Activated naive CD8-positive, alpha-beta T cell treated with anti-CD3 and anti-CD28 coated beads for 36 hours (primary cell): ENCODE measurements around the gene LHX2. TPM values are rescaled to one million over a fixed set of nuclear protein-coding genes. Genes with fewer than 3 reads are reported as not detected.
A peak's percentile ranks its signal among the peaks of the same experiment; 100 is the strongest.
"Not testable (repeated sequence)": the region's sequence is repeated elsewhere in the genome, so short reads cannot be mapped to it uniquely, and the experiment has no call there.

ENCODE experiments used
- DNase-seq: peaks from one replicate; pipeline ENCODE4 v3.0.0; 2021
- H3K27ac Mint-ChIP-seq: one replicate; pipeline ENCODE4 v1.8.0; 2022; ENCODE audit warnings: mild to moderate bottlenecking, moderate library complexity, mixed read lengths
- H3K27me3 Mint-ChIP-seq: one replicate; pipeline ENCODE4 v1.8.0; 2022; ENCODE audit warnings: mild to moderate bottlenecking, mixed read lengths
- H3K36me3 Mint-ChIP-seq: one replicate; pipeline ENCODE4 v1.8.0; 2021; ENCODE audit warnings: mild to moderate bottlenecking, mixed read lengths
- H3K4me1 Mint-ChIP-seq: one replicate; pipeline ENCODE4 v1.8.0; 2021; ENCODE audit warnings: mixed read lengths
- H3K4me3 Mint-ChIP-seq: one replicate; pipeline ENCODE4 v1.8.0; 2022; ENCODE audit warnings: mild to moderate bottlenecking, moderate library complexity, mixed read lengths
- H3K9me3 Mint-ChIP-seq: one replicate; pipeline ENCODE4 v1.8.0; 2022; ENCODE audit warnings: mixed read lengths
- total RNA-seq, 2 experiments: library from RNA; stranded (reverse); gene quantifications; one replicate each; pipeline ENCODE4 v1.2.3, GENCODE V29; 2021

Gene LHX2
- not detected for total RNA-seq

- no peak within 1 kb of the TSS for H3K27ac Mint-ChIP-seq
- H3K9me3 Mint-ChIP-seq, result no peaks in the 10 kb centered on the region
- H3K4me1 Mint-ChIP-seq, result peaks cover 35% of the 10 kb centered on the region
- DNase-seq, result peak; percentile 68
- H3K27me3 Mint-ChIP-seq, result peaks cover 89% of the 10 kb centered on the region
- no peaks in the 10 kb centered on the region for H3K36me3 Mint-ChIP-seq
- no peak within 1 kb of the TSS for H3K4me3 Mint-ChIP-seq
These were observed at the start of gene LHX2 for GRCh38 chr9:124011460-124012301. Gene LHX2, plus strand, starts transcription at chr9:124011768. Its CDS starts 581 bp downstream, at chr9:124012349.

GRCh38 chr9:123964761-123965160, 46.8 kb upstream of the LHX2 start:
- H3K4me3 Mint-ChIP-seq, result no peak overlapping the region
- no peaks in the 10 kb centered on the region for H3K9me3 Mint-ChIP-seq
- no peak for DNase-seq
- H3K27ac Mint-ChIP-seq, result no peak overlapping the region
- peaks cover 4% of the 10 kb centered on the region for H3K4me1 Mint-ChIP-seq
- H3K36me3 Mint-ChIP-seq, result no peaks in the 10 kb centered on the region
- peaks cover 68% of the 10 kb centered on the region for H3K27me3 Mint-ChIP-seq

- Mint-ChIP-seq H3K27me3 (peaks cover 60% of the 10 kb centered on the region), H3K9me3 (no peaks in the 10 kb centered on the region), H3K4me3 (no peak overlapping the region), H3K4me1 (peaks cover 4% of the 10 kb centered on the region), H3K36me3 (no peaks in the 10 kb centered on the region), H3K27ac (no peak overlapping the region)
- no peak for DNase-seq
These were observed 45.5 kb upstream of the LHX2 start for GRCh38 chr9:123965801-123966686.

- peaks cover 54% of the 10 kb centered on the region for H3K27me3 Mint-ChIP-seq
- no peak overlapping the region for H3K27ac Mint-ChIP-seq
- no peak for DNase-seq
- H3K9me3 Mint-ChIP-seq, result no peaks in the 10 kb centered on the region
- H3K4me1 Mint-ChIP-seq, result peaks cover 4% of the 10 kb centered on the region
- no peak overlapping the region for H3K4me3 Mint-ChIP-seq
- no peaks in the 10 kb centered on the region for H3K36me3 Mint-ChIP-seq
These were observed 44.2 kb upstream of the LHX2 start for GRCh38 chr9:123967323-123967722.

GRCh38 chr9:123972618-123973017, 39.0 kb upstream of the LHX2 start:
- H3K4me3 Mint-ChIP-seq, result no peak overlapping the region
- H3K36me3 Mint-ChIP-seq, result no peaks in the 10 kb centered on the region
- no peaks in the 10 kb centered on the region for H3K4me1 Mint-ChIP-seq
- no peak for DNase-seq
- peaks cover 19% of the 10 kb centered on the region for H3K27me3 Mint-ChIP-seq
- no peak overlapping the region for H3K27ac Mint-ChIP-seq
- H3K9me3 Mint-ChIP-seq, result no peaks in the 10 kb centered on the region

GRCh38 chr9:123973590-123974223, 37.9 kb upstream of the LHX2 start:
- no peak overlapping the region for H3K27ac Mint-ChIP-seq
- peaks cover 11% of the 10 kb centered on the region for H3K27me3 Mint-ChIP-seq
- no peaks in the 10 kb centered on the region for H3K9me3 Mint-ChIP-seq
- no peak for DNase-seq
- no peaks in the 10 kb centered on the region for H3K36me3 Mint-ChIP-seq
- H3K4me1 Mint-ChIP-seq, result no peaks in the 10 kb centered on the region
- no peak overlapping the region for H3K4me3 Mint-ChIP-seq

GRCh38 chr9:123974471-123974870, 37.1 kb upstream of the LHX2 start:
- Mint-ChIP-seq H3K27me3 (peaks cover 13% of the 10 kb centered on the region), H3K9me3 (peaks cover 4% of the 10 kb centered on the region), H3K27ac (no peak overlapping the region), H3K4me1 (no peaks in the 10 kb centered on the region), H3K4me3 (no peak overlapping the region), H3K36me3 (no peaks in the 10 kb centered on the region)
- DNase-seq, result no peak

GRCh38 chr9:123975871-123976270, 35.7 kb upstream of the LHX2 start:
- Mint-ChIP-seq H3K27ac (no peak overlapping the region), H3K27me3 (peaks cover 21% of the 10 kb centered on the region), H3K9me3 (peaks cover 4% of the 10 kb centered on the region), H3K4me1 (no peaks in the 10 kb centered on the region), H3K36me3 (no peaks in the 10 kb centered on the region), H3K4me3 (no peak overlapping the region)
- no peak for DNase-seq

- not testable (repeated sequence) for H3K4me1 Mint-ChIP-seq, H3K4me3 Mint-ChIP-seq, DNase-seq, H3K36me3 Mint-ChIP-seq, H3K27ac Mint-ChIP-seq, H3K9me3 Mint-ChIP-seq
- peaks cover 24% of the 10 kb centered on the region for H3K27me3 Mint-ChIP-seq
These were observed 35.0 kb upstream of the LHX2 start for GRCh38 chr9:123976579-123976978.

GRCh38 chr9:123978981-123979380, 32.6 kb upstream of the LHX2 start:
- Mint-ChIP-seq H3K27ac (no peak overlapping the region), H3K27me3 (peaks cover 29% of the 10 kb centered on the region), H3K36me3 (no peaks in the 10 kb centered on the region), H3K9me3 (peaks cover 4% of the 10 kb centered on the region), H3K4me1 (no peaks in the 10 kb centered on the region), H3K4me3 (no peak overlapping the region)
- no peak for DNase-seq

- Mint-ChIP-seq H3K27me3 (peaks cover 48% of the 10 kb centered on the region), H3K9me3 (peaks cover 4% of the 10 kb centered on the region), H3K4me3 (no peak overlapping the region), H3K27ac (no peak overlapping the region), H3K4me1 (peaks cover 2% of the 10 kb centered on the region), H3K36me3 (no peaks in the 10 kb centered on the region)
- no peak for DNase-seq
These were observed 29.0 kb upstream of the LHX2 start for GRCh38 chr9:123982535-123982934.

GRCh38 chr9:123983047-123983446, 28.5 kb upstream of the LHX2 start:
- no peak overlapping the region for H3K27ac Mint-ChIP-seq
- H3K27me3 Mint-ChIP-seq, result peaks cover 48% of the 10 kb centered on the region
- no peaks in the 10 kb centered on the region for H3K36me3 Mint-ChIP-seq
- peaks cover 2% of the 10 kb centered on the region for H3K4me1 Mint-ChIP-seq
- H3K4me3 Mint-ChIP-seq, result no peak overlapping the region
- peaks cover 4% of the 10 kb centered on the region for H3K9me3 Mint-ChIP-seq
- no peak for DNase-seq

GRCh38 chr9:123984802-123985201, 26.8 kb upstream of the LHX2 start:
- peaks cover 2% of the 10 kb centered on the region for H3K4me1 Mint-ChIP-seq
- DNase-seq, result no peak
- H3K36me3 Mint-ChIP-seq, result no peaks in the 10 kb centered on the region
- peaks cover 47% of the 10 kb centered on the region for H3K27me3 Mint-ChIP-seq
- no peak overlapping the region for H3K27ac Mint-ChIP-seq
- no peaks in the 10 kb centered on the region for H3K9me3 Mint-ChIP-seq
- H3K4me3 Mint-ChIP-seq, result no peak overlapping the region

GRCh38 chr9:123985869-123986268, 25.7 kb upstream of the LHX2 start:
- no peak for DNase-seq
- H3K4me1 Mint-ChIP-seq, result peaks cover 2% of the 10 kb centered on the region
- H3K4me3 Mint-ChIP-seq, result no peak overlapping the region
- no peaks in the 10 kb centered on the region for H3K36me3 Mint-ChIP-seq
- peaks cover 41% of the 10 kb centered on the region for H3K27me3 Mint-ChIP-seq
- no peaks in the 10 kb centered on the region for H3K9me3 Mint-ChIP-seq
- H3K27ac Mint-ChIP-seq, result no peak overlapping the region

- H3K27me3 Mint-ChIP-seq, result peaks cover 51% of the 10 kb centered on the region
- DNase-seq, result no peak
- H3K9me3 Mint-ChIP-seq, result no peaks in the 10 kb centered on the region
- H3K4me3 Mint-ChIP-seq, result no peak overlapping the region
- no peak overlapping the region for H3K27ac Mint-ChIP-seq
- H3K36me3 Mint-ChIP-seq, result no peaks in the 10 kb centered on the region
- H3K4me1 Mint-ChIP-seq, result peaks cover 2% of the 10 kb centered on the region
These were observed 21.1 kb upstream of the LHX2 start for GRCh38 chr9:123990427-123990826.
